ENCODE results near the gene FAM234B.

The FAM234B gene

GRCh38 chr12:13099066-13099843 is 55.1 kb downstream of the FAM234B start:
- no peak for DNase-seq (ENCODE audit: extremely low spot score)
- POLR2A ChIA-PET, result interaction anchor here (1.1 to 1.5 kb wide), 6 partner anchors 18 to 115 kb away, joined by 3 to 6 read pairs (median 4); partner anchors contain the start of gene FAM234B

DNA sequence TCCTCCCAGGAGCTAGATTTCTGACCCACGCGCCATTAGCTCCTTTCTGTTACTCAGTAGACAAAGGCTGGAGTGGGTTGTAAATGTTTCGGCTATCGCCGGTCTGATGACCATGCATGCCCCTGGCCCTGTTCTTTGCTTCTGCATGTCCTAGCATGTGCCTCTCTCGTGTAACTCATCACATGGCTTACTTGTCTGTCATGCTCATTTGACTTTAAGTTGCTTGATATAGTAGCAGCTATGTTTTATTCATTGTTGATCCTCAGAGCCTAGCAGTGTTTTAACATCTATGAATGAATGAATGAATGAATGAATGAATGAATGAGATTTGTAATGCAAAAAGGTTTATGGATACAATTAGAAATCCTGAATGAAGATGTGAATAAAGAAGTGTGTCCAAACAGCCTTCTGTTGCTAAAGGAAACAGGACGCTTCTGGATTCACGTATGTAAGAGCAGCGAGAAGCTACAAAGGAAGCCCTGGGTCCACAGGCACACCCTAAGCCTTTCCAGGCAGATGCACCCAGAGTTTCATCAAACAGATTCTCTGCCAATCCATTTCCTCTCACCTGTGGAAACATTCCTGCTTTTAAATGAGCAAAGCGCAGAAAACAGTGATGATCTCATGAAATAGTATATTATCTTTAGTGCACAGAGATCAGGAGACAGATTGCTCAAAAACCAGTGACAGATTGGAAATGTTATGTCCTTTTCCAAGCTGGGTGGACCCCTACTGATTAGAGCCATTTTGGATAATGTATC is 55.8 kb downstream of the FAM234B start:
- POLR2A ChIA-PET, result interaction anchor here (1.0 to 1.5 kb wide), 9 partner anchors 17 to 114 kb away, joined by 3 to 6 read pairs (median 4); partner anchors contain the start of gene FAM234B
- DNase-seq (ENCODE audit: extremely low spot score), result no peak
- CTCF ChIA-PET, result interaction anchor here (1.1 to 3.2 kb wide), 6 partner anchors 35 to 156 kb away, joined by 3 to 31 read pairs (median 7); no protein-coding TSS in a partner anchor
- TF ChIP-seq ZNF384 (IDR thresholded peaks at IDR 0.05) (peak; percentile 1; the same call in 1 of the 2 replicates), TARDBP (IDR thresholded peaks at IDR 0.05) (no peak)

More at GRCh38 chr12:13099066-13099843, 55.1 kb downstream of the FAM234B start:
- no peak for TF ChIP-seq ELF4 (IDR thresholded peaks at IDR 0.05)
- TF ChIP-seq ZNF384 (IDR thresholded peaks at IDR 0.05), result peak; percentile 62
- CTCF ChIA-PET, result interaction anchor here (0.6 to 3.2 kb wide), 9 partner anchors 36 to 492 kb away, joined by 3 to 31 read pairs (median 5); no protein-coding TSS in a partner anchor

DNA sequence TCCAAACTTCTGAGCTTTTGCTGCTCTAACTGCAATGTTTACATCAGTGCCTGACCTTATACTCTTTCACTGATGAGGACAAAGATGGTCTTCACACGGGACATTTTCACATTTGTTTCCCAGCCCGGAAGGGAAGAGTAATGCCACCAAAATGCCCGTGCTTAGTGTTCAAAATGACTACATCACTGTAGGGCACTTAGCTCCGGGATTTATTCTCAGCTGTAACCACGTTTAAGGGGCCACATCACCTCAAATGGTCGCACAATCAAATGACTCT is 56.4 kb downstream of the FAM234B start:
- CTCF ChIA-PET, result interaction anchor here (1.1 to 3.2 kb wide), 4 partner anchors 60 to 111 kb away, joined by 3 to 31 read pairs (median 12); no protein-coding TSS in a partner anchor
- no peak for DNase-seq (ENCODE audit: extremely low spot score)
- POLR2A ChIA-PET, result interaction anchor here (1.0 to 1.4 kb wide), 6 partner anchors 16 to 114 kb away, joined by 3 to 5 read pairs (median 3); no protein-coding TSS in a partner anchor
- TF ChIP-seq HDGF (IDR thresholded peaks at IDR 0.05; ENCODE audit: borderline replicate concordance) (no peak), CTBP1 (IDR thresholded peaks at IDR 0.05; ENCODE audit: borderline replicate concordance) (no peak), LEF1 (IDR thresholded peaks at IDR 0.05; ENCODE audit: borderline replicate concordance) (no peak), SUZ12 (IDR thresholded peaks at IDR 0.05) (no peak), ARNT (IDR thresholded peaks at IDR 0.05) (no peak), L3MBTL2 (conservative IDR thresholded peaks at IDR 0.05) (no peak), SP1 (IDR thresholded peaks at IDR 0.05) (no peak), ZNF384 (IDR thresholded peaks at IDR 0.05) (no peak), FOXA1 (IDR thresholded peaks at IDR 0.05) (no peak), FOXK2 (IDR thresholded peaks at IDR 0.05) (no peak), BHLHE40 (IDR thresholded peaks at IDR 0.05; ENCODE audit: borderline replicate concordance) (no peak), FOXM1 (IDR thresholded peaks at IDR 0.05; ENCODE audit: borderline replicate concordance) (no peak), TARDBP (IDR thresholded peaks at IDR 0.05) (no peak), ELF4 (IDR thresholded peaks at IDR 0.05) (no peak), NFRKB (IDR thresholded peaks at IDR 0.05) (no peak)
- TF ChIP-seq, protein P1, sequence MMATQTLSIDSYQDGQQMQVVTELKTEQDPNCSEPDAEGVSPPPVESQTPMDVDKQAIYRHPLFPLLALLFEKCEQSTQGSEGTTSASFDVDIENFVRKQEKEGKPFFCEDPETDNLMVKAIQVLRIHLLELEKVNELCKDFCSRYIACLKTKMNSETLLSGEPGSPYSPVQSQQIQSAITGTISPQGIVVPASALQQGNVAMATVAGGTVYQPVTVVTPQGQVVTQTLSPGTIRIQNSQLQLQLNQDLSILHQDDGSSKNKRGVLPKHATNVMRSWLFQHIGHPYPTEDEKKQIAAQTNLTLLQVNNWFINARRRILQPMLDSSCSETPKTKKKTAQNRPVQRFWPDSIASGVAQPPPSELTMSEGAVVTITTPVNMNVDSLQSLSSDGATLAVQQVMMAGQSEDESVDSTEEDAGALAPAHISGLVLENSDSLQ (IDR thresholded peaks at IDR 0.05), result no peak

GRCh38 chr12:13100882-13101769 is 56.9 kb downstream of the FAM234B start:
- TF ChIP-seq FOXM1 (IDR thresholded peaks at IDR 0.05; ENCODE audit: borderline replicate concordance) (no peak), SUZ12 (IDR thresholded peaks at IDR 0.05) (no peak), TARDBP (IDR thresholded peaks at IDR 0.05) (no peak), LEF1 (IDR thresholded peaks at IDR 0.05; ENCODE audit: borderline replicate concordance) (no peak), CTBP1 (IDR thresholded peaks at IDR 0.05; ENCODE audit: borderline replicate concordance) (no peak), ARNT (IDR thresholded peaks at IDR 0.05) (no peak), BHLHE40 (IDR thresholded peaks at IDR 0.05; ENCODE audit: borderline replicate concordance) (no peak), NFRKB (IDR thresholded peaks at IDR 0.05) (no peak), FOXK2 (IDR thresholded peaks at IDR 0.05) (no peak), FOXA1 (IDR thresholded peaks at IDR 0.05) (no peak), L3MBTL2 (conservative IDR thresholded peaks at IDR 0.05) (no peak), ELF4 (IDR thresholded peaks at IDR 0.05) (no peak), ZNF384 (IDR thresholded peaks at IDR 0.05) (no peak)
- TF ChIP-seq, protein P1 (IDR thresholded peaks at IDR 0.05), result no peak
- ChIA-PET POLR2A (interaction anchor here (0.7 to 2.0 kb wide), 12 partner anchors 14 to 113 kb away, joined by 3 to 7 read pairs (median 4); no protein-coding TSS in a partner anchor), CTCF (interaction anchor here (0.5 to 3.2 kb wide), 6 partner anchors 60 to 114 kb away, joined by 3 to 15 read pairs (median 5); no protein-coding TSS in a partner anchor)

DNA sequence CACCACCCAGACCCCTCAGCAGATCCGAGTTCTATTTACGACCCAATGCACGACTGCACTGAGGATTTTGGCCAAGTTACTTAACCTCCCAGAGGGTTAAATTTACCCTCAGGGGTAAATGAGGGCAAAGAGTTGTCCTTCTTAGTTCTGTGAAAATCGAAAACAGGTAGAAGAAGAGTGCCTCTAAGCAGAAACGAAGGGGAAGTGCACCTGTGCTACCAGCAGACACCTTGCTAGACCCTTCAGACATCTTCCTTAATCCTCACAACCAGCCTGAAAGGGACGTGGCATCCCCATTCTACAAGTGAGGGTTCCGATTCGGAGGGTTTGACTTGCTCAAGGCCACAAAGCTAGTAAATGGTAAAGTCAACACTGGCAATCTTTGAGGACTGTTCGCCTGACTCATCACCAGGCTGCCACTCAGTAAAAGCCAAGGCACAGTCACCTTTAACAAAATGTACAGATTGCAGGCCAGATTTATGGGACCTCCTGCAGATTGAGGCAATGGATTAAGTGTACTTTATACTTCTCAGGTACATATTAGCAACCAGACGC is 57.7 kb downstream of the FAM234B start:
- no peak for TF ChIP-seq LEF1 (IDR thresholded peaks at IDR 0.05; ENCODE audit: borderline replicate concordance)
- TF ChIP-seq CTBP1 (IDR thresholded peaks at IDR 0.05; ENCODE audit: borderline replicate concordance), result no peak
- TF ChIP-seq, protein P1 (IDR thresholded peaks at IDR 0.05), result peak; percentile 81
- CTCF ChIA-PET, result interaction anchor here (0.6 to 1.3 kb wide), 3 partner anchors 19 to 115 kb away, joined by 3 read pairs; no protein-coding TSS in a partner anchor
- POLR2A ChIA-PET, result interaction anchor here (0.7 to 2.0 kb wide), 9 partner anchors 13 to 100 kb away, joined by 3 to 7 read pairs (median 4); no protein-coding TSS in a partner anchor
- DNase-seq (ENCODE audit: extremely low spot score), result peak; percentile 23

More at GRCh38 chr12:13100882-13101769, 56.9 kb downstream of the FAM234B start:
- DNase-seq (ENCODE audit: extremely low spot score), result peak; percentile 81

Measured in HEK293T (cell line).